ENCODE results near the gene GSTM4. TPM values are rescaled to one million over a fixed set of nuclear protein-coding genes. Genes with fewer than 3 reads are reported as not detected.
"Not testable (repeated sequence)": the region's sequence is repeated elsewhere in the genome, so short reads cannot be mapped to it uniquely, and the experiment has no call there.

The GSTM4 gene
- total RNA-seq, 2 experiments from 2014 or later, result 17.0 to 18.5 TPM

DNA sequence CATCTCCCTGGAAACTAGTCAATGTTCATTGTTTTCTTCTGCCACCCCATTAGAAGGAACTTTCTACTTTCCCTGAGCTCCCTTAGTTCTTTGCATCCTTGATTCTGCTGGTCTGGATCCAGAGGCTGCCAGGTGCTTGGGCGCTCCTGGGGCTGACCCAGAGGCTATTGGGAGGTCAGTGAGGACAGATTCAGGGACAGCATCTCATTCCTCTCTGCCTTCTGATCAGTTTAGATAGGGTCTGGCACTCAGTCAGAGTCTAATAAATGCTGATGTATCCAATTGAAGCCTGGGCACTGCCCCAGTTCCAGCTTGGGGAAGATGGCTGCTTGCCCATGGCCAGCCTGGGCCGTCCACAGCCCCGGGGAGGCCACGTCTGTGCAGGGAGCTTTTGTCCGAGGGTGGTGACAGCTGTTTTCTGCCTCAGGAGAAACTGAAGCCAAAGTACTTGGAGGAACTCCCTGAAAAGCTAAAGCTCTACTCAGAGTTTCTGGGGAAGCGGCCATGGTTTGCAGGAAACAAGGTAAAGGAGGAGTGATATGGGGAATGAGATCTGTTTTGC lies 34.0 kb downstream of the GSTM4 start:
- no peak for ATAC-seq
- H3K4me3 Mint-ChIP-seq, result no peak overlapping the region
- ChIA-PET POLR2A (no interaction called here), CTCF (interaction anchor here (3.0 kb wide), 1 partner anchor 50 kb away, joined by 35 read pairs; no protein-coding TSS in a partner anchor)
- no peak for DNase-seq
- H3K36me3 Mint-ChIP-seq (ENCODE audit: low read depth), result peaks cover 4% of the 10 kb centered on the region
- H3K27me3 Mint-ChIP-seq (ENCODE audit: low read depth), result no peaks in the 10 kb centered on the region
- H3K27ac Mint-ChIP-seq, result no peak overlapping the region
- H3K4me1 Mint-ChIP-seq (ENCODE audit: low read depth), result peaks cover 10% of the 10 kb centered on the region
- H3K9me3 Mint-ChIP-seq (ENCODE audit: insufficient read depth), result no peaks in the 10 kb centered on the region

GRCh38 chr1:109691759-109692158 lies 35.9 kb downstream of the GSTM4 start:
- Mint-ChIP-seq H3K9me3 (ENCODE audit: insufficient read depth) (no peaks in the 10 kb centered on the region), H3K27ac (no peak overlapping the region), H3K4me1 (ENCODE audit: low read depth) (peaks cover 10% of the 10 kb centered on the region), H3K4me3 (no peak overlapping the region), H3K27me3 (ENCODE audit: low read depth) (no peaks in the 10 kb centered on the region), H3K36me3 (ENCODE audit: low read depth) (peaks cover 4% of the 10 kb centered on the region)
- ATAC-seq (no peak), DNase-seq (no peak)
- CTCF ChIA-PET, result no interaction called here
- POLR2A ChIA-PET, result no interaction called here

DNA sequence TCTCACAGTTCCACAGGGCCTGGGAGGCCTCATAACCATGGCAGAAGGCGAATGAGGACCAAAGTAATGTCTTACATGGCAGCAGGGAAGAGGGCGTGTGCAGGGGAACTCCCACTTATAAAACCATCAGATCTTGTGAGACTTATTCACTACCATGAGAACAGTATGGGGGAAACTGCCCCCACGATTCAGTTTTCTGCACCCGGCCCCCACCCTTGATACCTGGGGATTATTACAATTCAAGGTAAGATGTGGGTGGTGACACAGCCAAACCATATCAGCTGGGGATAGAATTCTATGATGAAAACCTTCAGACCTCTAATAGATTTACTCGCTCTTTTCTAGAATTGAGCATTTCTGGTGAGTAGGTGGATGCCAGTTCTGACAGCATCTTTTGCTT lies 38.5 kb downstream of the GSTM4 start:
- POLR2A ChIA-PET; ATAC-seq; CTCF ChIA-PET; H3K27ac Mint-ChIP-seq; DNase-seq; H3K4me1 Mint-ChIP-seq (ENCODE audit: low read depth); H3K4me3 Mint-ChIP-seq; H3K36me3 Mint-ChIP-seq (ENCODE audit: low read depth); H3K27me3 Mint-ChIP-seq (ENCODE audit: low read depth); H3K9me3 Mint-ChIP-seq (ENCODE audit: insufficient read depth): not testable (repeated sequence)

- not testable (repeated sequence) for H3K27ac Mint-ChIP-seq; H3K9me3 Mint-ChIP-seq (ENCODE audit: insufficient read depth); DNase-seq
Measured at GRCh38 chr1:109695138-109695537, 39.2 kb downstream of the GSTM4 start.

GRCh38 chr1:109697066-109697465 lies 41.2 kb downstream of the GSTM4 start:
- CTCF ChIA-PET, result no interaction called here
- Mint-ChIP-seq H3K9me3 (ENCODE audit: insufficient read depth) (no peaks in the 10 kb centered on the region), H3K4me3 (no peak overlapping the region), H3K27ac (no peak overlapping the region), H3K27me3 (ENCODE audit: low read depth) (no peaks in the 10 kb centered on the region), H3K4me1 (ENCODE audit: low read depth) (no peaks in the 10 kb centered on the region), H3K36me3 (ENCODE audit: low read depth) (no peaks in the 10 kb centered on the region)
- no peak for ATAC-seq
- DNase-seq, result no peak
- POLR2A ChIA-PET, result no interaction called here

More at GRCh38 chr1:109695138-109695537, 39.2 kb downstream of the GSTM4 start:
- H3K4me1 Mint-ChIP-seq (ENCODE audit: low read depth); ATAC-seq; POLR2A ChIA-PET; H3K4me3 Mint-ChIP-seq; CTCF ChIA-PET; H3K36me3 Mint-ChIP-seq (ENCODE audit: low read depth); H3K27me3 Mint-ChIP-seq (ENCODE audit: low read depth): not testable (repeated sequence)

- POLR2A ChIA-PET; H3K36me3 Mint-ChIP-seq (ENCODE audit: low read depth); ATAC-seq; DNase-seq; H3K9me3 Mint-ChIP-seq (ENCODE audit: insufficient read depth); H3K27ac Mint-ChIP-seq; CTCF ChIA-PET; H3K27me3 Mint-ChIP-seq (ENCODE audit: low read depth); H3K4me3 Mint-ChIP-seq; H3K4me1 Mint-ChIP-seq (ENCODE audit: low read depth): not testable (repeated sequence)
Measured at GRCh38 chr1:109697861-109698260, 42.0 kb downstream of the GSTM4 start.

DNA sequence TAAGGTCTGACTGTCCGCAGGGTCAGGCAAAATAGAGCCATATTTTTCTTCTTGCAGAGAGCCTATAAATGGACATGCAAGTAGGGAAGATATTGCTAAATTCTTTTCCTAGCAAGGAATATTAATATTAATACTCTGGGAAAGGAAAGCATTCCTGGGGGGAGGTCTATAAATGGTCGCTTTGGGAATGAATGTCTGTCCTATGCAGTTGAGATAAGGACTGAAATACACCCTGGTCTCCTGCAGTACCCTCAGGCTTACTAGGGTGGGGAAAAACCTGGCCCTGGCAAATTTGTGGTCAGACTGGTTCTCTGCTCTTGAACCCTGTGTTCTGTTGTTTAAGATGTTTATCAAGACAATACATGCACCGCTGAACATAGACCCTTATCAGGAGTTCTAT lies 47.0 kb downstream of the GSTM4 start:
- H3K9me3 Mint-ChIP-seq (ENCODE audit: insufficient read depth); H3K27me3 Mint-ChIP-seq (ENCODE audit: low read depth); H3K27ac Mint-ChIP-seq; ATAC-seq; H3K36me3 Mint-ChIP-seq (ENCODE audit: low read depth); CTCF ChIA-PET; H3K4me3 Mint-ChIP-seq; H3K4me1 Mint-ChIP-seq (ENCODE audit: low read depth); POLR2A ChIA-PET; DNase-seq: not testable (repeated sequence)

DNA sequence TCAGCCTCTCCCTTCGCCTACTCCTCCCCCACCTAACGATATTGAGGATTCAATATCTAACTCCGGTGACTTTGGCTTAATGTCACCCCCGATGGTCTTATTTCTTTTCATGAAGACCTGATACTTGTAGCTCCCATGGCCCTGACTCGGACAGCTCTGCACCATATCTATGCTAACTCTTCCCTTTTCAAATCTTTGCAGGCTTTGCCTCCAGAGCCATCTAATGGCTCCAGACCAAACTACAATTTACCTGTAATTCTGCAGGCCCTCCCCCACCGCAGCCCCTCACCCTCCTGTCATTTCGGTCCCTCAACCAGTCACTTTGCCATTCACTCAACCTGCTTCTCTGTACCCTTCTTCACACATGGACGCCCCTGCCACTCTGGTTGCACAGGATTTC lies 48.3 kb downstream of the GSTM4 start:
- Mint-ChIP-seq H3K27me3 (ENCODE audit: low read depth) (no peaks in the 10 kb centered on the region), H3K9me3 (ENCODE audit: insufficient read depth) (peaks cover 10% of the 10 kb centered on the region), H3K36me3 (ENCODE audit: low read depth) (peaks cover under 1% of the 10 kb centered on the region), H3K4me3 (no peak overlapping the region), H3K27ac (no peak overlapping the region), H3K4me1 (ENCODE audit: low read depth) (no peaks in the 10 kb centered on the region)
- POLR2A ChIA-PET, result no interaction called here
- no peak for DNase-seq
- CTCF ChIA-PET, result interaction anchor here (0.6 kb wide), 1 partner anchor 157 kb away, joined by 3 read pairs; no protein-coding TSS in a partner anchor
- ATAC-seq, result no peak

GRCh38 chr1:109705411-109705810 lies 49.5 kb downstream of the GSTM4 start:
- POLR2A ChIA-PET, result no interaction called here
- Mint-ChIP-seq H3K27me3 (ENCODE audit: low read depth) (no peaks in the 10 kb centered on the region), H3K4me3 (no peak overlapping the region), H3K9me3 (ENCODE audit: insufficient read depth) (peaks cover 10% of the 10 kb centered on the region), H3K36me3 (ENCODE audit: low read depth) (peaks cover 4% of the 10 kb centered on the region), H3K27ac (no peak overlapping the region), H3K4me1 (ENCODE audit: low read depth) (no peaks in the 10 kb centered on the region)
- DNase-seq (no peak), ATAC-seq (no peak)
- CTCF ChIA-PET, result interaction anchor here (0.8 to 1.5 kb wide), 3 partner anchors 64 to 278 kb away, joined by 3 to 4 read pairs (median 3); no protein-coding TSS in a partner anchor

GRCh38 chr1:109708949-109709348 lies 53.0 kb downstream of the GSTM4 start:
- DNase-seq; H3K27me3 Mint-ChIP-seq (ENCODE audit: low read depth); POLR2A ChIA-PET; H3K36me3 Mint-ChIP-seq (ENCODE audit: low read depth); ATAC-seq; H3K9me3 Mint-ChIP-seq (ENCODE audit: insufficient read depth); H3K4me1 Mint-ChIP-seq (ENCODE audit: low read depth); H3K4me3 Mint-ChIP-seq; H3K27ac Mint-ChIP-seq: not testable (repeated sequence)
- CTCF ChIA-PET, result interaction anchor here (1.3 kb wide), 1 partner anchor 69 kb away, joined by 3 read pairs; no protein-coding TSS in a partner anchor

GRCh38 chr1:109709822-109710221 lies 53.9 kb downstream of the GSTM4 start:
- POLR2A ChIA-PET; H3K27ac Mint-ChIP-seq; ATAC-seq; H3K36me3 Mint-ChIP-seq (ENCODE audit: low read depth); H3K4me1 Mint-ChIP-seq (ENCODE audit: low read depth); H3K4me3 Mint-ChIP-seq; DNase-seq; H3K9me3 Mint-ChIP-seq (ENCODE audit: insufficient read depth): not testable (repeated sequence)
- H3K27me3 Mint-ChIP-seq (ENCODE audit: low read depth), result peaks cover 10% of the 10 kb centered on the region
- CTCF ChIA-PET, result interaction anchor here (1.3 kb wide), 1 partner anchor 70 kb away, joined by 3 read pairs; no protein-coding TSS in a partner anchor

Data from activated CD8-positive, alpha-beta T cell treated with anti-CD3 and anti-CD28 coated beads, Interleukin-2, amount 10 ng/mL, durations not matched to agents 7 days and 5 days (primary cell).